HS-27A (cell line): Measurements from ENCODE around the gene C19orf47.
"Not testable (repeated sequence)": the region's sequence is repeated elsewhere in the genome, so short reads cannot be mapped to it uniquely, and the experiment has no call there.

Source experiments
- DNase-seq: peaks from one replicate; pipeline ENCODE4 v3.0.0-alpha.2; 2012; ENCODE audit warnings: low read depth, missing footprints

Gene C19orf47

GRCh38 chr19:40348961-40349507, 837 bp upstream of the C19orf47 start:
- peak; percentile 30 for DNase-seq

GRCh38 chr19:40344422-40344821, 3.8 kb downstream of the C19orf47 start:
- DNase-seq, result no peak

GRCh38 chr19:40342644-40343311, 5.4 kb downstream of the C19orf47 start:
- no peak for DNase-seq

- no peak for DNase-seq
These were observed 6.4 kb downstream of the C19orf47 start for GRCh38 chr19:40341601-40342482.

DNA sequence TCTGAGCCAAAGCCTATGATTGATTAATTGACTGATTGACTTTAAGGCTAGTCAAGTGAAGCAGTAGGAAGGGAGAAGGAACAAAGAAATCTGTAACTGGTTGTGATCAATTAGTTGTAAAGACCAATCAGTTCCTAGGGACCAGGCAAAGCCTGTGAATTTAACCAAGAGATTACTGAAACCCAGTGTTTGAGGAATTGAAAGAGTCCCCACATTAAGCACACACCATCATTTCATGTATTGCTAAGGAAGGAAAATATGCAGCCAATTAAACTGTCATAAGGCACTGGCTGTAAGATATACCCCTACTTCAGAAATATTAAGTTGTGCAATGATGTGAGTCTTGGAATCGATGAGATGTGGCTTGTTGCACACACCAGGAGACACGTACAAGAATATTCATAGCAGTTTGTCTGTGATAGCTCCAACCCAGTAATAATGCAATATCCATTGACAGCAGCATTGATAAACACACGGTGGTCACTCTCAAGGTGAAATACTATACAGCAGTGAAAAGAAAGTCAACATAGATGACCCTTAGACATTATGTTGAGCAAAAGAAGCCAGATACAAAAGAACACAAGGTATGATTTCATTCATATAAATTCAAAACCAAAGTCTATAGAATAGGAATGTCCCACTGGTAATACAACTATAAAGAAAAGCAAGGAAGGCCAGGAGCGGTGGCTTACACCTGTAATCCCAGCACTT, 9.0 kb downstream of the C19orf47 start:
- no peak for DNase-seq

DNA sequence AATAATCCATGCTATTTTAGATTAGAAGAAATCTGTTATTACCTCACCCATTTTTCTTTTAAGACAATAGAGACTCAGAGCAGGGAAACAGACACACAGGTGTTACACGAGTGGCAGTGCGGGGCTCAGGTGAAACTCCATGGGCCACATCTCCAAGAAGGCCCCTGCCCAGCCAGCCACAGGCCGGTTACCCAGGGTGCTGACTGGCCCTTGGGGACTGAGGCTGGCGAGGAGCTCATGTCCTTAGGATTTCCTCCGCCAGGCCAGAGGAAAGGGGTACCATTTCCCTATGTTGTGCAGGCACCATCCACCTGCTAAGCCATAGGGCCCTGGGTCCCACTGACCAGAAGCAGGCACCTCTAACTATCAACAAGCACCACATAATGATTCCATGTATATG, 10.6 kb downstream of the C19orf47 start:
- no peak for DNase-seq

GRCh38 chr19:40337107-40337506, 11.1 kb downstream of the C19orf47 start:
- no peak for DNase-seq

DNA sequence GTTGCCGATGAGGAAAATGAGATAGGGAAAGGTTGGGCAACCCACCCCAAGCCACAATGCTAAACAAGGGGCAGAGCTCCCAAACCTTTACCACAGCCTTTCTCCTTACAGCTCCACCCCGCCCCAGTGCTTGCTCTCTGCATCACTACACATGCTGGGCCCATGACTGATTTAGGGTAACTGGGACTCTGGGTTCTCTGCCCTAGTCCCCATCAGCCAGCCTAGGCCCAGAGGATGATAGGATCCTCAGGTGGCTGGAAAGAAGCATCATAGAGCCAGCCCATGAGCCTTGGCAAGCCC, 11.6 kb downstream of the C19orf47 start:
- no peak for DNase-seq

DNA sequence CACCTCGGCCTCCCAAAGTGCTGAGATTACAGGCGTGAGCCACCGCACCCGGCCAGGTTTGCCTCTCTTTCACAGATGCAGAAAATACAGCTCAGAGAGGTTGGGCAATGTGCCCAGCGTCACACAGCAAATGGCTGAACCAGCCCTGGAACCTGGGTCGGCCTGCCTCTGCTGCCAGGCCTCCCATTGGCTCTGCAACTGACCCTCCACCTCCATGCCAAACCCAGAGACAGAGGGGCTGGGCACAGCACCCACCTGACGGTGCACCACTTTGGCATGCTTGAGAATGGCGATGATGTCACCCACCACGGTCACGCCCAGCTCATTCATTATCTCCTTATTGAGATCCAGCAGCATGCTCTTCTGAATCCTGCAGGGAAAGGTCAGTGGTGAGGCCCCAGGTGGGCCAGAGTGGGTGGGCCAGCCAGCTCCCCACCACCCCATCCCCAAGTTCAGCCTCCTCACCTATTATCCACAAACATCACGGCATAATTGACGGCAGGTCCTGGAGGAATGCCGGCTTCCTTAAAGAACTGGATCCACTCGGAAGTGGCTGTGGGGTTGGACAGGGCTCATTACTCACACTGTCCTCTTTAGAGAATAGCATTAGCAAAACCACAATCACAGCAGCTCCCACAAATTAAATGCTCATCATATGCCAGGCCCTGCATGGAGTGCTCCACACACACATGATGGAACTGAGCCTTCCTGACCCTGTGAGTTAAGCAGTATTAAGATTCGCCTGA, 12.2 kb downstream of the C19orf47 start:
- no peak for DNase-seq

DNA sequence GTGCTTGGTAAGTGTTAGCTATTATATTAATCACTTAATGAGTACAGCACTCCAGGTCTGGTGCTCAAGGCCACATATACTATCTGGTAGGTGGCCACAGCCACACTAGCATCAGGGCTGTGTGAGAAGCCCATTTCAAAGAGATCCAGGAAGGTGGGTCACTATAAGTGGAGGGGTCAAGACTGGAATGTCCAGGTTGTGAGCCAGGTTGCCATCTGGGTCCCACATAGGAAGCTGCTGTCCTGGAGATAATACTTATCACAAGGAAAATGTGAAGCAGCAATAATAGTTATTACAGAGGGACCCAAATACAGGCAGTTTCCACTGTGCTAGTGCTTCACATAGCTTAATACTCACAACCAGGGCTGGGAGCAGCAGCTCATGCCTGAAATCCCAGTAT, 13.1 kb downstream of the C19orf47 start:
- DNase-seq, result no peak

DNA sequence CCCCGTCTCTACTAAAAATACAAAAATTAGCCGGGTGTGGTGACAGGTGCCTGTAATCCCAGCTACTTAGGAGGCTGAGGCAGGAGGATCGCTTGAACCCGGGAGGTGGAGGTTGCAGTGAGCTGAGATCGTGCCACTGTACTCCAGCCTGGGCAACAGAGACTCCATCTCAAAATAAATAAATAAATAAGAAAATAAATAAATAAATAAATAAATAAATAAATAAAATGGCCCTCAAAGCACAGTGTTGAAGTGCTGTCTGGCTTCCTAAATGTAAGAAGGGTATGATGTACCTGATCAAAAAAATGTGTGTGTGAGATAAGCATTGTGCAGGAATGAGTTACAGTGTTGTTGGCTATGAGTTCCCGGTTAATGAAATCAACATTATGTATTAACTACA, 15.1 kb downstream of the C19orf47 start:
- DNase-seq, result not testable (repeated sequence)

GRCh38 chr19:40332669-40333068, 15.5 kb downstream of the C19orf47 start:
- DNase-seq, result no peak

DNA sequence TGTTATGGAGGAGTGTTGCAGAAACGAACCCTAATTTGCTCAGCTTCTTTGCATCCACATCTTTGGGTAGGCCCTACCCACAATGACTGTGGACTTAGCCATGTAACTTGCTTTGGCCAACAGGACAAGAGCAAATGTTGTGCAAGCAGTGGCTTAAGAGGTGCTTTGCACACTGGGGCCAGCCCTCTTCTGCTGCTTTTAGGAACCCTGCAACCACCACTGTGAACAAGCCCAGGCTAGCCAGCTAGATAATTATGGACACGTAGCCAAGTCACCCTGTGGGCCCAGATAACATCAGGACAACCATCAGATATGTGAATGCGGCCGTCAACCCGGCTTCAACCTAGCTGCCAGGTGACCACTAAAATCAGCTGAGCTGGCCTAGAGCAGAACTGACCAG, 17.1 kb downstream of the C19orf47 start:
- DNase-seq, result no peak

DNA sequence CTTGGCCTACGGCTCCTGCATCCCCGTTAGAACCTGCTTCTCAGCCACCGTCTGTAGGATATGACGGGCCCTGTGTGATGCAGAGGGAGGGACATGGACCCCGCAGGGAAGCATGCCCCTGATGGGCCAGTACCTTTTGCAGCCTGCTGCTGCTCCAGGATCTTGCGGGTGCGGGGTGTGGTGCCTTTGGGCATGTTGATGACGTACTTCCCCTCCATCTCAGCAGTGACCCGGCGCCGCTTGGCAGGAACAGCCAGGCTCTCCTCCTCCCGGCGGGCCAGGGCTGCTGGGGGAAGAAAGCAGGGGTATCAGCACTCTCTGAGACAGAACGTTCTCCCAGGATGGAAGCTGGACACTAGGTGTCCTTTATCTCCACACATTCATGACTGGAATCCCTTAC, 22.0 kb downstream of the C19orf47 start:
- DNase-seq, result no peak

DNA sequence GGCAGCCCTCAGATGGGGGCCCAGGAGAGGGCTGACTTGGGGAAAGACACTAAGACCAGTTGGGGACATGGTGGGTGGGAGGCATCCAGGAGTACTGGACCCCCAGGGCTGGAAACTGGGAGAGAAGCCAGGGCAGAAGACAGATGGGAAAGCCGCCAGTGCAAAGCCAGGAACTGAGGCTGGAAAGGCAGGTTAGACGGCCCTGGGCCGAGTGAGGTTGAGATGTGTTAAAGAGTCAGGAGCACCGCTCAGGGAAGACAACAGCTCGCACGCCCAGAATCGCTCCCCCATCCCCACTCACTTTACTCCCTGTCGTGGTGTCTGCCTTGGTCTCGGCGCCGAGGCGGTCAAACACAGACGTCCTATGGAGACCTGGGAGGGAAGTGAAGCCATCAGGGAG, 24.5 kb downstream of the C19orf47 start:
- no peak for DNase-seq

DNA sequence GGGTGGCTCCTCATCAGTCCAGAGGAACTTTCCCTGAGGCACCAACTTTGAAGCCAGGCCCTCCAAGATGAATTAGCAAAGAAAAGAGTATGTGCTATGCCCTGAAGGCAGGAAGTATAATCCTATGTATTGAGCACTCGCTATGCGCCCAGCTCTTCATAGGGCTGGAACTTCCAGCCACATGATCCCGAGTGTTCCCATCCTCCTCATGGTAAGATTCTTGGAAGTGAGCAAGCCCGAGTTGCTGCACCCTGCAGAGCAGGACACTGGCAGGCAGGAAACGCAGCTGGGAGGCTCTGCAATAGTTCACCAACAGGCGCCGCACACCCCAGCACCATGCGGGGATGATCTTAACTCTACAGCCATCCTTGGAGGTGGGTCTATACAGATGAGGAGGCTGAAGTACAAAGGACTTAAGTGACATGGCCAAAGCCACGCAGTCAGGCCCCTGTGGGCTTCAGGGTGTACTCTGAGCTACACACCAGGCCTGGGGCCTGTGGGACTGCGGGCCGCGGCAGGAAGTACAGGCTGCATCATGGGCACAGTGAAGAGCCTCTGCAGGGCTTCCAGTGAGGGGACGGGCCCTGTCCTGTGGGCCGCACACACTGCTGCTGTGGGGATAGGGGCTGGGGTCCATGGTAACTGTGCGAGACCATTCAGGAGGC, 25.1 kb downstream of the C19orf47 start:
- DNase-seq, result no peak

GRCh38 chr19:40322271-40322610, 26.0 kb downstream of the C19orf47 start:
- no peak for DNase-seq

DNA sequence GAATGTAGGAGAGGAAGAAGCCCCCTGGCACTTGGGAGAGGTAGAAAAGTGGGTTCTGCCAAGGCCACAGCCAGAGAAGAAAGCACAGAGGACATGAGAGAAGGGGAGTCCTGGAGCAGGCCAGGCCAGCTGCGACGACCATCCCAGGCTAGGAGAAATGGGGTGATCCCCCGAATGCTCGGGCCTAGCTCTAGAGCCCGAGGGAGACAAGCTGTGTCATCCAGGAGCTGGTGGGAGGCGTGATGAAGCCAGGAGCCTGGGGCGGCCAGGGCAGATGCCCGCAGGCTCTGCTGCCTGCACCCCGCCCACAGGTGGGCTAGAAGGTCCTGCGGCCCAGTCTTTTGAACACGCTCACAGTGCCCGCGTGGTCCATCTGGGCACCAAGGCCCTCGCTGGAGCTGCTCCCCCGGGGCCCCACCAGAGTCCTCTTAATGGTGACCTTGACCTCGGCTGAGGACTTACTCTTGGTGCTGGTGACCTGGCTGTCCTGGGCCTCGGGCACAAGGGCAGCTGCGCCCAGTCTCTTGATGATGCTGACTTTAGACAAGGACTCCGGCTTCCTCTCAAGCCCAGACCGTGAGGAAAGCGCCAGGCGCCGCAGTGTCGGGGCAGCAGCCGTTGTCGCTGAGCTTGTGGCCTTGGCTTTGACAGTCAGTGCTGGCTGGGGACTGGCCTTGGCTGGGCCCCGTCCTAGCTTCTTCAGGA, 26.5 kb downstream of the C19orf47 start:
- no peak for DNase-seq

GRCh38 chr19:40321076-40321475, 27.1 kb downstream of the C19orf47 start:
- no peak for DNase-seq

DNA sequence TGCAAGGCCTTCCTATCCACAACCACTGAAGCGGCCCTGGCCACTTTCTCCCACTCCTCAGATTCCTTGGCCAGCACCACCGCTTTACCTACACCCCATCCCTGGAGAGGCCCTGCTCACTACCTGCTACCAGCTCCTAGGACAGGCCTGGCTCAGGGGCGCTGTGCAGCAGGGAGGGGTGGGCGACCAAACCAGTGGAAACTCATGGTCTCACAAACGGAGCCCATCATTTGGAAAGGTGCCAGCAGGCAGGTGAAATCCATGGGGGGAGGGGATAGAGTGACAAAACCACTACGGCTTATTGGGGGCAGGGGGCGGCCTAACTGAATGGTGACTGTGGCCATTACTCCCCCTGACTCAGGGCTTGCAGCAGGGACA, 27.6 kb downstream of the C19orf47 start:
- DNase-seq, result no peak

DNA sequence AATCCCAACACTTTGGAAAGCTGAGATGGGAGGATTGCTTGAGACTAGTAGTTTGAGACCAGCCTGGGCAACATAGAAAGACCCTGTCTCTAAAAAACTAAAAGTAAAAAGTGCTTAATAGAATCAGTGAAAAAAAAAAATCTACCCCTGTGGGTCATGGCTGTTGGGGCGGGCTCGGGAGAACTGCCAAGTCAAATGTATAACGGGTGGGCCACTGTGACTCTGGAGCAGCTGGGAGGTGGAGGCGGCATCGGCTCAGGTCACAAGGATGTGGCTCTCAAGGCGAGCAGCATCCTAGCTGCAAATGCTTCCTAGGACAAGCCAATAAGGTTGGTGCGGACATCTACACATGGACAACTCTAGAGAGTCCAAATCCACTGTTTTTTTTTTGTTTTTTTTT, 30.9 kb downstream of the C19orf47 start:
- DNase-seq, result no peak
